Caki2 (cell line): ENCODE data around the gene ULK1. TPM values are rescaled to one million over a fixed set of nuclear protein-coding genes. Genes with fewer than 3 reads are reported as not detected.
"Not testable (repeated sequence)": the region's sequence is repeated elsewhere in the genome, so short reads cannot be mapped to it uniquely, and the experiment has no call there.

Source experiments
- DNase-seq: peaks from one replicate; pipeline ENCODE4 v3.0.0-alpha.2; 2015; ENCODE audit warnings: low read depth
- in situ Hi-C: cut with HindIII; loops from 2 replicates; pipeline ENCODE4 v1.10.0; 2016; ENCODE audit warnings: low sequenced_read_pairs, low pct_unique_long_range_greater_than_20kb, mixed read lengths
- total RNA-seq: library from RNA; depleted of rRNA; stranded (reverse); fragments of >200 nt; shearing (Covaris generic); gene quantifications from 2 replicates; pipeline ENCODE4 v1.2.3, GENCODE V29; 2014; ENCODE audit warnings: low replicate concordance

Gene ULK1
- total RNA-seq, 1 experiment from 2014 or later, result 3.7 TPM

GRCh38 chr12:131948166-131948712 lies 53.8 kb downstream of the ULK1 start:
- DNase-seq, result no peak
- in situ Hi-C loops, result no loop called here

GRCh38 chr12:131948713-131949430 lies 54.5 kb downstream of the ULK1 start:
- DNase-seq, in situ Hi-C loops: not testable (repeated sequence)

GRCh38 chr12:131949431-131950181 lies 55.2 kb downstream of the ULK1 start, which contains the start of gene EP400:
Gene EP400 (plus strand): TSS chr12:131949942. CDS start chr12:131960620, 10,678 bp downstream.
- in situ Hi-C loops, result no loop called here

GRCh38 chr12:131950182-131950913 lies 55.9 kb downstream of the ULK1 start:
- in situ Hi-C loops, result no loop called here

More at GRCh38 chr12:131949431-131950181, 55.2 kb downstream of the ULK1 start, which contains the start of gene EP400:
- peak; percentile 87 for DNase-seq

GRCh38 chr12:131953810-131954209 lies 59.4 kb downstream of the ULK1 start:
- DNase-seq, in situ Hi-C loops: not testable (repeated sequence)

More at GRCh38 chr12:131950182-131950913, 55.9 kb downstream of the ULK1 start:
- peak; percentile 15 for DNase-seq

- in situ Hi-C loops, DNase-seq: not testable (repeated sequence)
Observed at GRCh38 chr12:131954460-131954859, 60.0 kb downstream of the ULK1 start.

- no peak for DNase-seq
Observed at GRCh38 chr12:131959116-131959515, 64.7 kb downstream of the ULK1 start.

GRCh38 chr12:131959641-131960589 lies 65.5 kb downstream of the ULK1 start:
- in situ Hi-C loops, result no loop called here
- DNase-seq, result no peak

More at GRCh38 chr12:131959116-131959515, 64.7 kb downstream of the ULK1 start:
- in situ Hi-C loops, result no loop called here

- DNase-seq, in situ Hi-C loops: not testable (repeated sequence)
Observed at GRCh38 chr12:131960590-131961325, 66.3 kb downstream of the ULK1 start.

- DNase-seq, in situ Hi-C loops: not testable (repeated sequence)
Observed at GRCh38 chr12:131961328-131961727, 66.9 kb downstream of the ULK1 start.

GRCh38 chr12:131962069-131962468 lies 67.6 kb downstream of the ULK1 start:
- no peak for DNase-seq
- in situ Hi-C loops, result no loop called here

- in situ Hi-C loops, result no loop called here
- DNase-seq, result no peak
Observed at GRCh38 chr12:131963381-131963780, 69.0 kb downstream of the ULK1 start.

GRCh38 chr12:131965073-131965472 lies 70.7 kb downstream of the ULK1 start:
- no peak for DNase-seq
- in situ Hi-C loops, result no loop called here

GRCh38 chr12:131971226-131971625 lies 76.8 kb downstream of the ULK1 start:
- in situ Hi-C loops, result no loop called here
- DNase-seq, result no peak
